ENCODE measurements around the gene CCDC88C.

CCDC88C gene

DNA sequence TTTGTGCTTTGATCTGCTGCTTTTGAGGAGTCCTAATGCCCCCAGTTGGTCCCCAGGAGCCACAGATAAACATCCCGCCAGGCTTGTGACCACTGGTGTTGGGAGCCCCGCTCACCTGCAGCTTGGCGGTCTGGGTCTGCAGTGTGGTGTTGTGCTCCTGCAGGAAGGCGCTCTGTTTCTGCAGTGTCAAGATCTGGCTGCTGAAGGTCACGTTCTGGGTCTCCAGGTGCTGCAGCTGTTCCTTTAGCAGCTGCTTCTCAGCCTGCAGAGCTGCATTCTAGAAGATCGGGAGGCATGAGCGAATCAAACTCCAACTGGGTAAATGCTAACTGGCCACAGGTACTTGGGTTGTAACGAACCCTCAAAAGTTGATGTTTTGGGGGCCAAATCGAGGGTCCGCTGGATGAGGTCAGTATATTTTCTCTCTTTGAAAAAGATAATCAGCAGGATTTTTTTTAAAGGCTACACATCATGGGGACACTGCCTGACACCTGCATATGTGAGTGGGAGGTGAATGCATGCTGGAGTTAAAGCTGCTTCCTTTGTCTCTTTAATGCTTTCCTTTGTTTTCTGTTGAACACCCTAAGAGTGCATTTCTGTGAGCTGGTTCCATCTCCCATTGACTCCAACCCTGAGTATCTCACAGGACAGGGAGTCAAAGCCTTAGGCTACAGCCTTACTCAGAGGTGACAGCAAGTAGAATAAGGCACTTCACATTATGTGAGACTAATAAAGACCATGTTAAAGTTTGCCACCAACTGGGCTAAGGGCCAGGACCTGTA lies 111.8 kb downstream of the CCDC88C start:
- intact Hi-C loops (cut with DNase I): no loop called here
- DNase-seq: no peak

DNA sequence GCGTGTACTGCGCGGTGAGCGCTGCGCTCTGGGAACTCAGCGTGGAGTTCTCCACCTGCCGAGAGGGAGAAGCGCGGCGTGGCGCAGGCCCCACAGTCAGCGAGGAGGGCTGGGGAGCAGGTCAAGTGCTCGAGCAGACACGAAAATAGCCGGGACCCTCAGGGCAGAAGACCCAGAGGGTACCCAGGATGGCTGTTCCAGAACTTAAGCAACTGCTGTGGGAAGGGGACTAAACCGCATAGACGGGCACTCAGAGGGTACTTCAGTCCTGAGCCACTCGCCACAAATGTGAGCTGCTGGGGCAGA lies 113.7 kb downstream of the CCDC88C start:
- DNase-seq: no peak
- intact Hi-C loops (cut with DNase I): no loop called here

DNA sequence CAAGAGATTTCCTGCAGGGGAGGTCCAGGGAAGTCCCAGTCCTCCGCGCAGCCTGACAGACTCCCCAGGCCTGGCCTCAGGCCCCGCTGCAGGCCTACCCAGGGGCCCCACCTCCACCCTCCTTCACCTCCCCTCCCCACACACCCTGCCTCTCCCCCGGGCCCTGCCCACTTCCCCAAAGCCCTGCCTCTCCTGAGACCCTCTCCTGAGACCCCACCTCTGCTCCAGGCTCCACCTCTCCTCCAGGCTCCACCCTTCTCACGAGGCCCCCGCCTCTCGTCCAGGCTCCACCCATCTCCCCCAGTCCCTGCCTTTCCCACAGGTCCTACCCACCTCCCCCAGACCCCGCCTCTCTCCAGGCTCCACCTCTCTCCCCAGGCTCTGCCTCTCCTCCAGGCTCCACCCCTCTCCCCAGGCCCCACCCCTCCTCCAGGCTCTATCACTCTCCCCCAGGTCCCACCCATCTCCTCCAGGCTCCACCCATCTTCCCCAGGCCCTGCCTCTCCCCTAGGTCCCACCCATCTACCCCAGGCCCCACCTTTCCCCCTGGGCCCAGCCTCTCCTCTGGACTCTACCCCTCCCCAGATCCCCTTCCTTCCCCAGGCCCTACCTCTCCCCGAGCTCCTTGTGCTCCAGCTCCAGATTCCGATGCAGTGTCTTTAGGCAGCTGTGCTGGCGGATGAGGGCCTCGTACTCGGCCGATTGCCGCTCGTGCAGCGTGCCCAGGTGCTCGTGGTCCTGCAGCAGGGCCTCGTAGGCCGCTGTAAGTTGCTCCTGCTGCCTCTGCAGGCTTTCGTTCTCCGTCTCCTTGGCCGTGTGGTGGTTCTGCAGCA lies 114.3 kb downstream of the CCDC88C start:
- no peak for DNase-seq
- intact Hi-C loops (cut with DNase I): no loop called here

DNA sequence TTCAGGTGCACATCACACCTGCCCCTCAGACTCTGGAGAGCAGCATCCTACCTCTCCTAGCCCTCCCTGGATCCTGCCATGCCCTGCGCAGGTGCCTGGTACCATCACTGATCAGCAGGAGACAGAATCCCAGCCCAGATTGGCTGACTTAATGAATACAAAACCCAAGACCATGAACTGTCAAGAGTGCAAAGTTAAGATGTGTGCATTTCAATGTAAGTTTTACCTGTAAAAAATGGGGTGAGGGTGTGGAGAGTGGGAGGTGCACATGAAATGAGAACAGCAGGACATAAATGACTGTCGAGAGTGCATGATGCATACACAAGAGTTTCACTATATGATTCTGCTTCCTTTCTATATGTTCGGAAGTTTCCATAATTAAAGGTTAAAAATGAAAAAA lies 115.2 kb downstream of the CCDC88C start:
- no peak for DNase-seq
- intact Hi-C loops (cut with DNase I): no loop called here

DNA sequence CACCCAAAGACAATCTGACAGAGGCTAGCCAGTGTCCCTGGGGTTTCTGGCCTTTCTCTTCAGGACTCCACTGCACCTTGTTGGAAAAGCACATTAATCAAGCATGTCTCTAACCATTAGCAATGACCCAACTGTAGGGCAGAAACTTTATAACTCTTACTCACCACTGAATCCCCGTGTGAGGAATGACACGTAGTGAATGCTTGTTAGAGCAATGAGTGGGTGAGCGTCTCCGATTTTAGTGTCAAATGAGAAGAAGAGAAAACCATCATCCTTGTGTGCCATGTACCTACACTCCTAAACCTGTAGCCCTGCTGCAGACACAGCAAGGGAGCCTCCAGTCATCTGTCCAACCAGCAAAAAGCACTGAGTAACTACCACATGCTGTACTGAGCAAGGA lies 116.7 kb downstream of the CCDC88C start:
- intact Hi-C loops (cut with DNase I): no loop called here
- DNase-seq: peak in 3 of 42 donors; percentile 50 to 65 (median 56)

DNA sequence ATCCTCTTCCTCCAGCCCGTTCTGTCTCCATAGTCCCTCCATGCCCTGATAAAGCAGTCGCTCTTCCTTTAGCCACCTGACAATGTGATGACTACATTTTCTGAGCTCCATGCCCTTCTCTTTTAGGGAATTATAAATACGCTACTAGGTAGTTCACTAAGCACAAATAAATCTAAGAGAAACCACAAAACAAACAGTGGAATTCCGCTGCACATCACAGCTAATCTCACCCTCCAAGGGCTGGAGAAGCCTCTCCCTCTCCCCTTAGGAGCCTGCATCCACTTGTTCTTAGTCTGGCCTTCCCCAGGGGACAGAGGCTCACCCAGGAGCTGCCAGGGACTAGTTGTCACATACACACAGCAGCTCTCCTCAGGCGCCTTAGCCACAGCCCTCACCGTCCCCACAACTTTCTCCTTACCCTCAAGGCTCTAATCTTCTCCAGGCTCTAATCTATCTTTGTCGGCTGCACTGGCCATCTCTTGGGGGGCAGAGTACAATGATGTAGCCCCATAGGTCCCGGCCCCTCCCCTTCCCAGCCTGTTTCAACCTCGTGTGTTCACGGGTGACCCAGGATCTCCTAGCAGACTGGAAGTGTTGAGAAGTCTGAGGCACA lies 117.2 kb downstream of the CCDC88C start:
- intact Hi-C loops (cut with DNase I): no loop called here
- DNase-seq: no peak

DNA sequence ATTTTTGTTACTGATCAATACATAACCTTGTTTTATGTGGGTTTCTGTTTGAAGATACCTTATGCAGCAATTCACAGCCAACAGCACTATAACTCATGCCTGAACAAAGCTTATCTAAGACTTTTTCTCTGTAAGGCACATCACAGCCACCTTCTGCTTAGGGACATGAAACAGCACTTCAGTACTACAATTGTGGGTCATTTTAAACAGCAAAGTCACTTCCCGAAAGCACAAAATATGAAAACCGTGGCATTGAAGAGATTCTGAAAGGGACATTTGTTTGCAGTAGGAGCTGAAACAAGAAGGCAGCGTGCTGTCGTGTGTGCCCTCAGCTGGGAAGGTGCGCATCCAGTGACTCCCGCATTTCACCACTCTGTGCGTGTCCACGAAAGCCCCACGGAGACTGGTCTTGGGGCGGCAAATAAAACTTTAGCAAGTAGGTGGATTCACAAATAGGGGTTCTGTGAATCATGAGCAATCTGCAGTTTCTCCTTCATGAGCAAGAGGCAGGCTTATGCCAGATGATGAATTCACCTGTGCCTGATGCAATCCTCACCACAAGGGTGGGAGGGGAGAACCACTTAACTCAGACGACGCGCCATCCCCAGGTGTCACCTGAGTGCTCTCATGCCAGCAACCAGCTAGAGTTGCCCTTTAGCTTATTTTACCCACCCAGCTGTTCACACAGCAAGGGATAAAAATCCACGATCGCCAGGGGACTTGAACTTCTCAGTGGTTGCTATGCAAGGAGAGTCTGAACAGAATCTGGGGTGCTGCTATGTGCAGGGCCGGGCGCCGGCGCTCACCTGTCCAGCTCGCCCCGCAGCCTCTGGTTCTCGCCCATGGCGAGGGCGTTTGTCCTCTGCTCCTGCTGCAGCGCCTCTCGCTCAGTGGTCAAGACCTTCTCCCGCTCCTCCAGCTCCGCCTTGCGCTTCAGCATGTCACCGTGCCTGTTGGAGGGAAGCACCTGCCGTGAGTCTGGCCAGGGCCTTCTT lies 118.2 kb downstream of the CCDC88C start:
- intact Hi-C loops (cut with DNase I): no loop called here
- peak in 38 of 42 donors; percentile 32 to 88 (median 60) for DNase-seq

DNA sequence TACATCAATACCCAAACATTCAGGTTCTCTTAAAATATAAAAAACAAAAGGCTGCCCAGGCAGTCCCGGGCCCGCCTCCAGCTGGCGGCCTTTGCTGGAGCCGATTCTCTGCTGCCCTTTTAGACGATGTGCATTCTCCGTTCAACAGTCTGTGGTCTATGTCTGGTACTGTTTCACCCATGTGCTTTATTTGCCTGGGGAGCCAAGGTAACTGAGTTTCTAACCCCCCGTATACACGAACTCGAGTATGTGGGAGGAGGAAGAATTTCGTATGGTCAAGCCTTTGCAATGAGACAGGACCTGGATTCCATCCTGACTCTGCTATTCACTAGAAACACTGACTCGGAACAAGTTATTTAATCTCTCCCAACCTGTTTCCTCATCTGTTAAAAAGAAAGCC lies 119.0 kb downstream of the CCDC88C start:
- intact Hi-C loops (cut with DNase I): no loop called here
- no peak for DNase-seq

DNA sequence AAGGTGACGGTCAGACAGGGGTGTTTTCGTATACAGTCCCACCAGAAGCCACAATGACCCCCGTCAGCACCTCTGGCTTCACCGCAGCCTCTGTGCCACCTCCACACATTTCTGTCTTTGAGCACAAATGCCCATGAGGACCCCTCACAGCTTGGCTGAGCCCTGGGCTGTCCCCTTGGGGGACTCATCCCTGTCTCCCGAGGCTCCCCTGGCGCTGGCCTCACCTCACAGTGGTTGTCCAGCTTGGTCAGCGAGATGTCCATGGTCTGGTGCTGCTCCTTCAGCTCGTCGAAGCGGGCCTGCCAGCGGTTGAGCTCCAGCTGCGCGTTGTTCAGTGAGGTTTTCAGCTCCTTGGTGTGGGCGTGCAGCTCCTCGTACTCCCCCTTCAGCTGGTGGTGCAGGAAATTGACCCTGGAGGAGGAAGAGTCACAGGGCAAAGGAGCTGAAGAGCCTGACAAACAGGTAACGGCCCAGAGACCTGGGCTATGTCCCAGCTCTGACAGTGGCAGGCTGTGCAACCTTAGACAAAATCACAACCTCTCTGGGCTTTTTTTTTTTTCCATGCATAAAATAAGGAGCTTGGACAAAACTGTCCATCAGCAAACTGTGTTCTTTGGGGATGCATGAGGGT lies 120.4 kb downstream of the CCDC88C start:
- DNase-seq: no peak
- intact Hi-C loops (cut with DNase I): no loop called here

DNA sequence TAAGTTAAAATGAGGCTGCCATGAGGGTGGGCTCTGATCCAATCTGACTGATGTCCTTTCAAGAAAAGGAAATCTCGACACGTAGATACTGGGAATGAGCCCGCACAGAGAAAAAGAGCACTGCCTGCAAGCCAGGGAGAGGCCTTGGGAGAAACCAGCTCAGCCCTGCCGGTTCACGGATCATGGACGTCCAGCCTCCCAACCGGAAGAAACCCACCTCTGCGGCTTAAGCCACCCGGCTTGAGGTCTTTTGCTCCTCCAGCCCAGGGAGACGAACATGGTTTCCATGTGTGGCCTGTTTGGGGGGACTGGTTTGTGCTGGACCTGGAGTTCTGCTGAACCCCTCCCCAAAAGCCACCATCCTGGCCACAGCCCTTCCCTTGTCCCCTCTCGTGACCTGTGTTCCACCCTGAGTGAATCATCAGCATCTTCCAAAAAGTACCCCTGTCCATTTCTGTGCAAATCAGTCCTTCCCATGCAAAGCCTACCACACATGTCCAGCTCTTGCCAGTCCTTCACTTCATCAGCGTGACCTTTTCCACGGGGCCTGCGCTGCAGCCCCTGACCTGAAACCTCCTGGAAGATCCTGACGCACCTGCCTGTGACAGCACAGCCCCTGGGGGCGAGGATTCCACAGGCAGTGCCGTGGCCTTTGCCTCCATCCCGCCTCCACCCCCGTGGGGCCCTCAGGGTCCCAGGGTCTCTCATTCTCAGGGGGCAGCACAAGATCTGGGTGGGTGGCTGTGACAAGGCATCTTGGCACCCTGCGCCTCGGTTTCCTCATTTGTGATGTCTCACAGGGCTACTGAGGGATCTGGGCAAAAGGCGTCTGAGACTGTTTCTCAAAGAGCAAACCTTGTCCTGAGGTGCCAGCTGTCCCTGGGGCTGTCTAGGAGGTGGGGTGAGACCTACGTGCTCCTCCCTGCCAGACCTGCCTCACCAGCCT lies 121.5 kb downstream of the CCDC88C start:
- no peak for DNase-seq
- intact Hi-C loops (cut with DNase I): no loop called here

DNA sequence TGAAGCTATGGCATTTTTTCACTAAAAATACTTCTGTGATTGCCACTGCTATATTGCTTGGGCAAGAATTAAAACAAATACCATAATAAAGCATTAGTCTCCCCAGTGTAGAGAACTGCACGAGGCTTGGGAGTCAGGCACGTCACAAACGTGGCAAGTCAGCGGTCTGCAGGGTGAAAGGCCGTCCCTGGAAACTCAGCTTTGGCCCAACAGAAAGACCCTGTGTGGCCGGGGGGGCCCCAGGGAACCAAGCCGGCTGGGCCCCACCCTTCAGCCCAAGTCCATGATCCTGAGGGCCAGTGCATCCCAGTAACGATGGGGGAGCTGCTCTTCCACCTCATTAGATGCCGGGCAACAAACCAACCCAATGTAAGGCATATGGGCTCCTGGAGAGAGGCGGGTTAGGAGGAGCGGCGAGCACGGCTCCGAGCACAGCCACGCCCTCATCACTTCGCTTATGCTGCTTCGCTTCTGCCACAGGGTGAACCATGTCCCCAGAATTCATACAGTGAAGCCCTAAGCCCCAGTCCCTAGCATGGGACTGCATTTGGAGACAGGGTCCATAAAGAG lies 122.3 kb downstream of the CCDC88C start:
- DNase-seq: peak in 1 of 42 donors; percentile 31
- intact Hi-C loops (cut with DNase I): no loop called here

DNA sequence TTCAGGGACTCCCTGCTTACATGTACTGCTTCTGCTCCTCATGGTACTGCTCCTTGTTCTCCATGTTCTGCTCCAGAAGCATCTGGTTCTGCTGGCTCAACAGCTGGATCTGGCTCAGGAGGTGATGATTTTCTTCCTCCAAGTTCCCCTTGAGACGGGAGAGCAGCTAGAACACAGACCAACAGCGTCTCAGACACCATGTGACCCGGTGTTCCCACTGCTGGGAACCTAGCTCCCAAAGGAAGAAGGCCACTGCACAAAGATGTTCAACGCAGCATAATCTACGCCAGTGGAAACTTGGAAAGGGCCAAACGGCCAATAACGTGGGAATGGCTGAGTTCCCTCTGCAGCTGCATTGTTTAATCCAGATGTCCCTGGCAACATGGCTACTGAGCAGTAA lies 123.5 kb downstream of the CCDC88C start:
- intact Hi-C loops (cut with DNase I): no loop called here
- DNase-seq: no peak

DNA sequence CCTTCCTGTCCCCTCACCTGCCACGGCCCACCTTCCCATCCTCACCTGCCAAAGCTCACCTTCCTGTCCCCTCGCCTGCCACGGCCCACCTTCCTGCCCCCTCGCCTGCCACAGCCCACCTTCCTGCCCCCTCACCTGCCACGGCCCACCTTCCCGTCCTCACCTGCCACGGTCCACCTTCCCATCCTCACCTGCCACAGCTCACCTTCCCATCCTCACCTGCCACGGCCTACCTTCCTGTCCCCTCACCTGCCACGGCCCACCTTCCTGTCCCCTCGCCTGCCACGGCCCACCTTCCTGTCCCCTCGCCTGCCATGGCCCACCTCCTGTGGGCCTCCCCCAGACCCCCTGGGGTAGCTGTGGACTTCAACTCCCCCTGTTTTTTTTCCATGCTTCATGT lies 124.3 kb downstream of the CCDC88C start:
- DNase-seq: no peak
- intact Hi-C loops (cut with DNase I): no loop called here

DNA sequence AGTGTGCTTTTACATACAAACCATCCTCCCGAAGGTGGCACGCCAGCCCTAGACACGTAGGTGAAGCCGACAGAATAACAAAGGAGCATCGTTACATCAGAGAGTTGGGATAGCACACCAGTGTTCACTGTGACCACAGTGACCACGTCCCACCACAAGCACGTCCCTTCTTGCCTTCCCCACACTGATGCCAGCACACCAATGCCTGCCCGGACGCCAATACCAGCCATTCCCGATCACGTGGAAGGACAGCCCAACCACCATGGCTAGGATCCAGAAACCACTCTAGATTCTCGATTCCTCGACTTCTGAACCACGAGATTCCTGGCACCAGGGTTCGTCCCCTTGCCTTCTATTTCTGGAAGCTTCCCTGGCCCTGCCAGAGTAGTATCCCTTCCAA lies 125.1 kb downstream of the CCDC88C start:
- DNase-seq: no peak
- intact Hi-C loops (cut with DNase I): no loop called here

DNA sequence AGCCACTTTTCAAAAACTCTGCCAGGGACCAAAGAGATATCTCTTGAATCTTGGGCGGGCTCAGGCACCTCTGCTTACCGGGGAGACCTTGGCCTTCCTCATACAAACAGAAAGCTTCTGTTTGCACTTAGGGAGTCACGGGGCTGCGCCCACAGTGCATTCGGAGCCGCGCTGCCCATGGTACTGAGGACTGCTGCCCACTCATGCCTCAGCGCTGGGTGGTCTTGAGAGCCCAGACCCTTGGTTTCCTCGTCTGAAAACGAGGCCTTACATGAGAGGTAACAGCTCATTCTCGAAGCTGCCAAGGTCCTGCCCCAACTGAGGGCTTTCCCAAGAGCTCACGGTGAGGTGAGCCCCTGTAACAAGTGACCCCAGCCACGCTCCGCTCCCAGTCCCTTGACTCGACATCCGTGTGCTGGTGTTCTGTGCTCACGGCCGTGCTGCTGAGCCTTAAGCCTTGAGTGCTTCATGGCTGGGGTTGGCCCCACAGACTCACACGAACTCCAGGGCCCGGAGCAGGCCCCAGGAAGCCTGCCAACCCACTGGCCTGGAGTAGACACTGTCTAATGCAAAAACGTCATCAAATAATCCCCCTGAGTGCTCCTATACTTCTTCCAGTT lies 125.7 kb downstream of the CCDC88C start:
- intact Hi-C loops (cut with DNase I): no loop called here
- DNase-seq: no peak

DNA sequence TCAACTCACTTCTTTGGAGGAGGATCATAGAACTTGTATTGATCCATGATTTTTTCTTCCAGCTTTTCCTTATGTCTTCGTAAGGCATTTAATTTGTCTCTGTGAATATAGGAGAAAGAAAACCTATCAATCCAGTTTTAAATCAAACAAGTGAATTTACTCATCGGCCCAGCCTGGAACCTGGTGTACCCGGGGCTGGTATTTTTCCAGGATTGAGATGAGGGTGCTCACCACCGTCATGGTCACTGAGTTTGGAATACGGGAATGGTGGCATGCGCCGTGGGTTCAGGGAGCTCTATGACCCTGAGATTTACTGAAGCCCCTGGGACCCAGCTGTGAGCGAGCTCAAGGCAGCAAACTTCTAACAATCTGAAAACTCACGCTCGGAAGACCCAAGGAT lies 126.6 kb downstream of the CCDC88C start:
- intact Hi-C loops (cut with DNase I): no loop called here
- no peak for DNase-seq

DNA sequence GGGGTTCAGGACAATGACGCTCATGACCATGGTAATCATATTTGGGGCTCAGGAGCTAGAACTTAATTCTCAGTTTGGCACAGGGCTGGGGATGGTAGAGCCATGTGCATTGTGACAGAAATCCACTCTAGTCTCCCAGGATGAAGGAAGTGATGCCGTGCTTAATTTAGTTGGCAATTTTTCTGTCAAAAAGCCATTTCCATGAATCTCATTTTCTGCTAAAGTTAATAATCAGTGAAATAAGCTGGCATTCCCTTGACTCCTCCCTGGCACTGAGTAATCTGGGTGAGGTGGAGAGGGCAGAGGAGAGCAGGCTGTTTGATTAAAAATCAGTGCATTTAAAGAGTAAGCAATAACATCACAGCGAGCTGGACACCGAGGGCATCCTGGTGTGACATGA lies 128.2 kb downstream of the CCDC88C start:
- intact Hi-C loops (cut with DNase I): loop anchor here (5.0 kb wide), 1 partner anchor 112 kb away; no protein-coding TSS in a partner anchor
- peak in 7 of 42 donors; percentile 34 to 60 (median 46) for DNase-seq

All from head of caudate nucleus (tissue), 42 donors.